ENCODE measurements around the gene KBTBD7.
"Not testable (repeated sequence)": the region's sequence is repeated elsewhere in the genome, so short reads cannot be mapped to it uniquely, and the experiment has no call there.

Gene KBTBD7

GRCh38 chr13:41196011-41196410 is 1.6 kb upstream of the KBTBD7 start:
- DNase-seq = no peak

DNA sequence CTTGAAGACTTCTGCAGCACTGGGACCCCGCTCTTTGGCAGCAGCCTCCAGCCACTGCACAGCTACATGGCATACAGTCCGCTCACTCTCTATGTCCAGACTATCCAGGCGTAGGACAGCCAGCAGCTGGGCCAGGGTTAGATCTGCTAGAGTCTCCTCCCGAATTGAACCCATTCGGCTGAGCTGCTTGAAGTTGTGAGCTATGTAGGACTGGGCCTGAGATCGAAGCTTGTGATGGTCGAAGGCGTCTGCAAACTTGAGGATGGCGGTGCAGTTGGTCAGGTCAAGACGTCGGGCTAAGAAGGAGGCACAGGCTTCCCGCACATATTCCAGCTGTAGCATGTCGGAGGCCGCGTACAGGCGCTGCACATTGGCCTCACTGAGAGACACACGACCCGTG is 900 bp downstream of the KBTBD7 start:
- no peak for DNase-seq

DNA sequence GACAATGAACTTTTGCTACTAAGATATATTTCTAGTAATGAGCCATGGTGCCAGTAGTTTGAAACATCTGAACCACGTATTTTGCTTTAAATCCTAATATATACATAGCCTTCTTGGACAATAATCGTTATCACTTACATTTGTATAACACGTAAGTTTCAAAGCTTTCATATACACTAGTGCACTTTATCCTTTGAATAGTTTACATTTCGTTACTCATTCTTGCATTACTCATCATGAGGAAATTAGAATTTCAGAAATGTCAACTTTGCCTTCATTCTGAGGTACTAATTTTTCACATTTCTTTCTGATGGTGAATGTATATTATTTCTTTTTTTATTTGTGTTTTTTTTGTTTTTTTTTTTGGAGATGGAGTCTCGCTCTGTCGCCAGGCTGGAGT is 5.8 kb downstream of the KBTBD7 start:
- DNase-seq = no peak

DNA sequence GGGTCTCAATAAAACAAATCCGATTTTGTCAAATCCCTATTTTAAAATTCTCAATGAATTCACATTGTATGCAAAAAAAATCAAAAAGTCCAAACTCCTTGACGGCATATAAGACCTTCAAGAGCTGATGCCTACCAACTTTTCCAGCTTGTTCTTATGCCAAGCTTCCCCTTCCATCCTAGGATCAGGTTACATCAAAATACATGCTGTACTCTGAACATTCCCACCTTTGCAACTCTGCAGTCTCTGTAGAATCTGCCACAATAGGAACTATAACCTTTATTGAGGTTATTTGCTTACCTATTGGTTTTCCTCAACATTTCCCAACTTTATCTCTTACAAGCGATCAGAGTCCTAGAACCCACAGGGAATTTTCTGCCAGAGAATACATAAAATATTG is 7.9 kb downstream of the KBTBD7 start:
- DNase-seq = no peak

GRCh38 chr13:41182231-41182630 is 12.1 kb downstream of the KBTBD7 start:
- no peak for DNase-seq

- DNase-seq = no peak
Observed at GRCh38 chr13:41179593-41180250, 14.6 kb downstream of the KBTBD7 start.

DNA sequence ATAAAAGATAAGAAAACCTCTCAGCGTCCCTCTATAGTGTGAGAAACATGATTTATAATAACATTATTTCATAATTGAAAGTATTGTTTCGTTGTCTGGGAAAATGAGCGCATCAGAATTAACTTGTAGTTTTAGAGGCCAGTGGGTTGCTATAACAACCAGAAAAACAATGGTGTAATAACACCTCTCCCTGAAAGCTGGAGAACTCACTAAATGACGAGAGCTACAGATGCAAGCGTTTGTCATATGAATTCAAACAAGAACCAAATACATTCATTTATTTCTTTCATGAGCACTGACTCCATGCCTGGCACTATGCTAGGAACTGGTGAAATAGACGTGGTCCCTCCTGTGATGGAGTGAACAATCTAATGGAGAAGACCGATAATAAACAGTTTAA is 16.3 kb downstream of the KBTBD7 start:
- no peak for DNase-seq

GRCh38 chr13:41177616-41178015 is 16.8 kb downstream of the KBTBD7 start:
- no peak for DNase-seq

DNA sequence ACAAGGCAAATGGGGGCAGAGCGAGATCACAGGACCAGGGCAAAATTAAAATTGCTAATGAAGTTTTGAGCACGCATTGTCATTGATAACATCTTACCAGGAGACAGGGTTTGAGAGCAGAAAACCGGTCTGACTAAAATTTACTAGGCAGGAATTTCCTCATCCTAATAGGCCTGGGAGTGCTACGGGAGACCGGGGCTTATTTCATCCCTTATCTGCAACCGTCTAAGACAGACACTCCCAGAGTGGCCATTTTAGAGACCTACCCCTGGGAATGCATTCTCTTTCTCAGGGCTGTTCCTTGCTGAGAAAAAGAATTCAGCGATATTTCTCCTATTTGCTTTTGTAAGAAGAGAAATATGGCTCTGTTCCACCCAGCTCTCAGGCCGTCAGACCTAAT is 18.8 kb downstream of the KBTBD7 start:
- DNase-seq = not testable (repeated sequence)

GRCh38 chr13:41162151-41162550 is 32.2 kb downstream of the KBTBD7 start:
- no peak for DNase-seq

DNA sequence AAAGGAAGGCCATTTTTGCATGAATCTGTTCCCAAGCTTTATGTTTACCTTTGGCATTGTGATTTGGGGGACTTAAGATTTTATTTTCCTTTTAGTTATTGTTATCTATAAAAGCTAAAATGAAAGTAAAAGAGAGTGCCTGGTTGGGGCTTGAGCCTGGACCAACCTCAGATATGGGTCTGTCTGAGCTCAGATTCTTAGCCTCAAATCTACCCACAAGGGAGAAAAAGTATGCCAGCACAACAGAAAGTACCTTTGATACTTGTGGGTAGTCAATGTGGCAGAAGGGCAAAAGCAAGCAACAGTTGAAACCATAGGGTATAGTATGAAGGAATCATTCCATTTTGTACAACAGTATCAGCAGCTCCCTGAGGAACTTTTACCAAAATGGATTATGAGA is 35.2 kb downstream of the KBTBD7 start:
- no peak for DNase-seq

GRCh38 chr13:41157048-41157717 is 37.2 kb downstream of the KBTBD7 start:
- DNase-seq = no peak

DNA sequence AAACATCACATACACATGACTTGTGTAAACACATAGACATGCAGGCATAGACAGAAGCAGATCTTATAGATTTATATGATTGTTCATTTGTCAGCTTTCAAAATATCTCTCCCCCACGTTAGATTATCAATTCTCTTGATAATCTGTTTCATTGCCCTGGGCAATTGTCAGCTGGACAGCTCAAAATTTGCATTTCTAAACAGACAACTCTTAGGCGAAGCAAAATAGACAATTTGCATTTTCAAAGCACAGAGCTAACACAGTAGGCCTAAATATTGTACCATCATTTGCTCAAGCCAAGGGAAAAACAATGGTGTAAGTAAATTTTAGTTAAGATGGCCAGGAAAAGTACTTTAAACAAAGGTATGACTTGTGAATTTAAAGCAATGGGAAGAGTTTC is 37.7 kb downstream of the KBTBD7 start:
- no peak for DNase-seq

DNA sequence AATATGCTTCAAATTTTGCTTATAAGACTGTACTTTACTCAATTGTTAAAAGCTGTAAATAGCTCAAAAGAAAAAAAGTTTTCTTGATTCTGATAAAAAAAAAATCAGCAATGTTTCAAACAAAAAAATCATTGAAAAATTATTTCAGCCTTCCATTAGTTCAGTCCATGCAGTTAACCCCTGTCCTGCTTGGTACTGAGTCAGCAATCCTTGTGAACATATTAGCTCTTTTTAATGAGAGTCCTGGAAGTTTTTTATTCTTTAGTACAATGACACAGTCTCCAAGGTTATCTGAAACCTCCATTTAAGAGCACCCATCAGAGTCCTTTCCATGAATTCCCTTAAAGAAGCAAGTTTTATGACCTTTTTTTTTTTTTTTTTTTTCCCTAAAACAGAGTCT is 40.3 kb downstream of the KBTBD7 start:
- DNase-seq = no peak

GRCh38 chr13:41152005-41152404 is 42.4 kb downstream of the KBTBD7 start:
- no peak for DNase-seq

DNA sequence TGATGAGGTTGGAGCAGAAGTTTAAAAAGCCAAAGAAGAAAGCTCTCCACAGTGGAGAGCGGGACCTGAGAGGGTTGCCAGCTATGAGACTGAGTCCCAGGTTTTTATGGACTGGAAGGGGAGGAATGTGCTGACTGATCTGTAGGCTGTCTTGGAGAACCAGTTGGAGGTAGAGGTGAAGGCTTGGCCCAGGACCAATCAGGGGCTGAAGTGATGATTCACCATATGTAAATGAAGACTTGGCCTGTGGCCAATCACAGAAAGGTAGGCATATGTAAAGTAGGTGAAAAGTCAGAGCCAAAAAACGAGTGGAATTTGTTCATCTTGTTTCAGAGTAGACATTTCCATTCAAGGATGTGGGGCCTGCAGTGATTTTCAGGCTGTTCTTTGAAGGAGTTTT is 44.3 kb downstream of the KBTBD7 start:
- DNase-seq = no peak

GRCh38 chr13:41148419-41149283 is 45.7 kb downstream of the KBTBD7 start:
- no peak for DNase-seq

- DNase-seq = no peak
Observed at GRCh38 chr13:41145136-41145908, 49.0 kb downstream of the KBTBD7 start.

- no peak for DNase-seq
Observed at GRCh38 chr13:41144576-41144975, 49.8 kb downstream of the KBTBD7 start.

Measured in activated naive CD4-positive, alpha-beta T cell treated with Interleukin-2 at 50 U/mL for 16 hours (primary cell).